Body of pancreas (tissue), 4 donors: Measurements from ENCODE around the gene DNAH6.

Experiments used
- POLR2A ChIP-seq, 3 donors: fragments of 450-650 bp; IDR thresholded peaks; one replicate each; pipeline ENCODE4 v1.6.1; 2016; ENCODE audit warnings: antibody characterized with exemption in 3 of 3, mild to moderate bottlenecking in 2 of 3
- TF ChIP-seq, protein P1 (sequence below), 7 experiments: fragments of 450-650 bp in 4 of 7; fragments of 200-600 bp in 3 of 7; sonication (generic) in 3 of 7; IDR thresholded peaks; one replicate each; pipeline ENCODE4 v1.5.1; 2016 to 2019; ENCODE audit warnings: antibody characterized with exemption in 7 of 7

DNA sequence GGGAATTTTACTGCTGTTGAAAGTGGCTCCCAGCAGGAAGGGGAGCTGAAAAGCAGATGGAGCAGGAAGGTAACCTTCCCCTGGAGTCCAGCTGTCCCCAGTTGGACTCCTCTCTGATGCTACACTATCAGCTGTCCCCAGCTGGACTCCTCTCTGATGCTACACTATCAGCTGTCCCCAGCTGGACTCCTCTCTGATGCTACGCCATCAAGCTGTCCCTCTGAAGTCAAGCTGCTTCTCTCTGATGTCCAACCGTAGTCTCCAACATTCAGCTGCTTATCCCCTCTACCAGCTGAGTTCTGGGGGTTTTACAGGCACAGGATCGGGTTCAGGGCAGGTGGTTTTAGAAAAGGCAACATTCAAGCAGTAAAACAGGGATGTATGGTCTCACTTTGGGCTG is 37.4 kb upstream of the DNAH6 start:
- TF ChIP-seq, protein P1, sequence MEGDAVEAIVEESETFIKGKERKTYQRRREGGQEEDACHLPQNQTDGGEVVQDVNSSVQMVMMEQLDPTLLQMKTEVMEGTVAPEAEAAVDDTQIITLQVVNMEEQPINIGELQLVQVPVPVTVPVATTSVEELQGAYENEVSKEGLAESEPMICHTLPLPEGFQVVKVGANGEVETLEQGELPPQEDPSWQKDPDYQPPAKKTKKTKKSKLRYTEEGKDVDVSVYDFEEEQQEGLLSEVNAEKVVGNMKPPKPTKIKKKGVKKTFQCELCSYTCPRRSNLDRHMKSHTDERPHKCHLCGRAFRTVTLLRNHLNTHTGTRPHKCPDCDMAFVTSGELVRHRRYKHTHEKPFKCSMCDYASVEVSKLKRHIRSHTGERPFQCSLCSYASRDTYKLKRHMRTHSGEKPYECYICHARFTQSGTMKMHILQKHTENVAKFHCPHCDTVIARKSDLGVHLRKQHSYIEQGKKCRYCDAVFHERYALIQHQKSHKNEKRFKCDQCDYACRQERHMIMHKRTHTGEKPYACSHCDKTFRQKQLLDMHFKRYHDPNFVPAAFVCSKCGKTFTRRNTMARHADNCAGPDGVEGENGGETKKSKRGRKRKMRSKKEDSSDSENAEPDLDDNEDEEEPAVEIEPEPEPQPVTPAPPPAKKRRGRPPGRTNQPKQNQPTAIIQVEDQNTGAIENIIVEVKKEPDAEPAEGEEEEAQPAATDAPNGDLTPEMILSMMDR (IDR thresholded peaks at IDR 0.05) = no peak
- no peak for TF ChIP-seq POLR2A (IDR thresholded peaks at IDR 0.05)
